DMS 273 treated with DMSO at 0.1 percent for 48 hours (cell line): ENCODE data around the gene PAM16.

ENCODE experiments used
- DNase-seq: peaks from one replicate; lab custom pipeline; 2025; lab: John Stamatoyannopoulos, UW

PAM16 gene

DNA sequence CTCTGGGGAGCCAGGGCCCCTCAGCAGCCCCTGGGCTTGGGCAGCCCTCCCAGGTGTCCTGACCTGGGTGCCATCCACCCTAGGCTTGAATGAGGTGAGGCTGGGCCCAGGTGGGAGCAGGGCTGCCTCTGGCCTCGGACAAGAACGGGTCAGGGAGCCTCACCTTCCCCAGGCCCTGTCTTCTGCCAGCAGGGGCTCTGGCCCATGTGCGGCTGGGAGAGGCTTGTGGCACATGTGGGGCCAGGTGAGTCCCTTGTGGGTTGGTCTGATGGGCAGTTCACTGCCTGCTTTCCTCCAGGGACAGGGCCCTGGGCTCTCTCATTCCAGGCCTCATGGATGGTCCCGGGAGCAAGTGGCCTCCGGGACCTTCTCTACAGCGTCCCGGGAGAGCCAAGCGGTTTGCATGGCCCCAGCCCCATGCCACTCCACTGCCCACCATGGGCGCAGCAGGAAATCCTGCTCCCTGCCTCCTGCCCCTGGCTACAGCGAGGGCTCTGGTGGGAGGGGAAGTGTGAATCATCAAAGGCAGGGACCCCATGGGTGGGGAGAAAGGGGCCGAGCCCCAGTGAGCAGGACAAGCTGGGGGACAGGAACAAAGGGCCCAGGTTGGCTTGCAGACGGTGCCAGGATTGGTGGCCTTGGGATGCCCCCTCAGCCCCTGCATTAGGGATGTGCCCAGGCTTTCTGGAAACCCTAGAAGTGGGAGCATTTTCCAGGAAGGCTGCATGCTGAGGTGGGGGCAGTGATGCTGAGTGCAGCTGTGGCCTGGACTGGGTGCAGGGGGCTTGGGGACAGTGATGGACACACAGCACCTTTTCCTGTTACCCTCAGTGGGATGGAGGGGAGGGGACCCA lies 32.7 kb upstream of the PAM16 start:
- no peak for DNase-seq

DNA sequence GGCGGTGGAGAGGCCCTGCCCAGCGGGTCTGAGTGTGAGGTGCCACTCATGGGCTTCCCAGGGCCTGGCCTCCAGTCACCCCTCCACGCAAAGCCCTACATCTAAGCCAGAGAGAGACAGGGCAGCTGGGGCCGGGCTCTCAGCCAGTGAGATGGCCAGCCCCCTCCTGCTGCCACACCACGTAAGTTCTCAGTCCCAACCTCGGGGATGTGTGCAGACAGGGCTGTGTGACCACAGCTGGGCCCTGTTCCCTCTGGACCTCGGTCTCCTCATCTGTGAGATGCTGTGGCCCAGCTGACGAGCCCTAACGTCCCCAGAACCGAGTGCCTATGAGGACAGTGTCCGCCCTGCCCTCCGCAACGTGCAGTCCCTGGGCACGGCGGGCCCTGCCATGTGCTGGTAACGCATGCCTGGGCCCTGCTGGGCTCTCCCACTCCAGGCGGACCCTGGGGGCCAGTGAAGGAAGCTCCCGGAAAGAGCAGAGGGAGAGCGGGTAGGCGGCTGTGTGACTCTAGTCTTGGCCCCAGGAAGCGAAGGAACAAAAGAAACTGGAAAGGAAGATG lies 31.8 kb upstream of the PAM16 start:
- no peak for DNase-seq

DNA sequence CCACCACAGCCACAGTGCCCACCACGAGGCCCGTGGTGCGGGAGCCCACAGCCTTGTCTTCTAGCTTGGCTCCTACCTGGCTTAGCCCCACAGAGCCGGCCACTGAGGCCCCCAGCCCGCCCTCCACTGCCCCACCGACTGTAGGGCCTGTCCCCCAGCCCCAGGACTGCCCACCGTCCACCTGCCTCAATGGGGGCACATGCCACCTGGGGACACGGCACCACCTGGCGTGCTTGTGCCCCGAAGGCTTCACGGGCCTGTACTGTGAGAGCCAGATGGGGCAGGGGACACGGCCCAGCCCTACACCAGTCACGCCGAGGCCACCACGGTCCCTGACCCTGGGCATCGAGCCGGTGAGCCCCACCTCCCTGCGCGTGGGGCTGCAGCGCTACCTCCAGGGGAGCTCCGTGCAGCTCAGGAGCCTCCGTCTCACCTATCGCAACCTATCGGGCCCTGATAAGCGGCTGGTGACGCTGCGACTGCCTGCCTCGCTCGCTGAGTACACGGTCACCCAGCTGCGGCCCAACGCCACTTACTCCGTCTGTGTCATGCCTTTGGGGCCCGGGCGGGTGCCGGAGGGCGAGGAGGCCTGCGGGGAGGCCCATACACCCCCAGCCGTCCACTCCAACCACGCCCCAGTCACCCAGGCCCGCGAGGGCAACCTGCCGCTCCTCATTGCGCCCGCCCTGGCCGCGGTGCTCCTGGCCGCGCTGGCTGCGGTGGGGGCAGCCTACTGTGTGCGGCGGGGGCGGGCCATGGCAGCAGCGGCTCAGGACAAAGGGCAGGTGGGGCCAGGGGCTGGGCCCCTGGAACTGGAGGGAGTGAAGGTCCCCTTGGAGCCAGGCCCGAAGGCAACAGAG lies 31.0 kb upstream of the PAM16 start:
- no peak for DNase-seq

DNA sequence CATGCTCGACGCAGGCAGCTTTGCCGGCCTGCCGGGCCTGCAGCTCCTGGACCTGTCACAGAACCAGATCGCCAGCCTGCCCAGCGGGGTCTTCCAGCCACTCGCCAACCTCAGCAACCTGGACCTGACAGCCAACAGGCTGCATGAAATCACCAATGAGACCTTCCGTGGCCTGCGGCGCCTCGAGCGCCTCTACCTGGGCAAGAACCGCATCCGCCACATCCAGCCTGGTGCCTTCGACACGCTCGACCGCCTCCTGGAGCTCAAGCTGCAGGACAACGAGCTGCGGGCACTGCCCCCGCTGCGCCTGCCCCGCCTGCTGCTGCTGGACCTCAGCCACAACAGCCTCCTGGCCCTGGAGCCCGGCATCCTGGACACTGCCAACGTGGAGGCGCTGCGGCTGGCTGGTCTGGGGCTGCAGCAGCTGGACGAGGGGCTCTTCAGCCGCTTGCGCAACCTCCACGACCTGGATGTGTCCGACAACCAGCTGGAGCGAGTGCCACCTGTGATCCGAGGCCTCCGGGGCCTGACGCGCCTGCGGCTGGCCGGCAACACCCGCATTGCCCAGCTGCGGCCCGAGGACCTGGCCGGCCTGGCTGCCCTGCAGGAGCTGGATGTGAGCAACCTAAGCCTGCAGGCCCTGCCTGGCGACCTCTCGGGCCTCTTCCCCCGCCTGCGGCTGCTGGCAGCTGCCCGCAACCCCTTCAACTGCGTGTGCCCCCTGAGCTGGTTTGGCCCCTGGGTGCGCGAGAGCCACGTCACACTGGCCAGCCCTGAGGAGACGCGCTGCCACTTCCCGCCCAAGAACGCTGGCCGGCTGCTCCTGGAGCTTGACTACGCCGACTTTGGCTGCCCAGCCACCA lies 30.2 kb upstream of the PAM16 start:
- DNase-seq: no peak

DNA sequence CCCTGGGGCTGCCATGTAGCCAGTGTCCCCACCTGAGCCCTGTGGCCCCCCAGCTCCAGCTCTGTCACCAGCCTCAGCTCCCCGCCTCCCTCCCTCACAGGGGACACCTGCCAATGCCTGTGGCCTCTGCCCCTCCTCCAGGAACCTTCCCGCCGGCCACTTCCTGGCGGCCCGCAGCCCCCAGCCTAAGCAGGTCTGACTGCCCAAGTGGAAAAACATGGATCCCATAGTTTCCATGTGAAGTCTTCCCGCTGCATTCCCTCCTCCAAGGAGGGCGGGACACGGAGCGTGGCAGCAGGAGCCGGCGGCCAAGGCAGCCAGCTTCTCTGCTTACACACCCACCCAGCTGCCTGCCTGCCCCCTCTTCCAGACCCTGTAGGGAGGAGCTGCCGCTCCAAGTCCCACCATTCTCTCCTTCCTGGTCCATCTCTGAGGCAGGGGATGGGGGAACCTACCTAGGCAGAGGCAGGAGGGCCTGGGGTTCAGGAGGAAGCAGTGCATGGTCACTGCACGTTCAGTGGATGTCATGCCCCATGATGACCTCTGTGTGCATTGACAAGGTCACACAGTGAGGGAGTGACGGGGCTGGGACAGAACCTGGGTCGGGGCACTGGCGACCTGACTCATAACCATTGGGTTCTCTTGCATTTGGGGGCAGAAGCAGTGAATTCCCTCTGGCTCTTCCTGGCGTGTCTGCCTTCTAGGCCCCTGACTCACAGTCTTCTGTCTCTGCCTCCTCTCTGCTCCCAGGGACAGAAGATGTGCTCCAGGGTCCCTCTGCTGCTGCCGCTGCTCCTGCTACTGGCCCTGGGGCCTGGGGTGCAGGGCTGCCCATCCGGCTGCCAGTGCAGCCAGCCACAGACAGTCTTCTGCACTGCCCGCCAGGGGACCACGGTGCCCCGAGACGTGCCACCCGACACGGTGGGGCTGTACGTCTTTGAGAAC lies 29.3 kb upstream of the PAM16 start:
- no peak for DNase-seq

DNA sequence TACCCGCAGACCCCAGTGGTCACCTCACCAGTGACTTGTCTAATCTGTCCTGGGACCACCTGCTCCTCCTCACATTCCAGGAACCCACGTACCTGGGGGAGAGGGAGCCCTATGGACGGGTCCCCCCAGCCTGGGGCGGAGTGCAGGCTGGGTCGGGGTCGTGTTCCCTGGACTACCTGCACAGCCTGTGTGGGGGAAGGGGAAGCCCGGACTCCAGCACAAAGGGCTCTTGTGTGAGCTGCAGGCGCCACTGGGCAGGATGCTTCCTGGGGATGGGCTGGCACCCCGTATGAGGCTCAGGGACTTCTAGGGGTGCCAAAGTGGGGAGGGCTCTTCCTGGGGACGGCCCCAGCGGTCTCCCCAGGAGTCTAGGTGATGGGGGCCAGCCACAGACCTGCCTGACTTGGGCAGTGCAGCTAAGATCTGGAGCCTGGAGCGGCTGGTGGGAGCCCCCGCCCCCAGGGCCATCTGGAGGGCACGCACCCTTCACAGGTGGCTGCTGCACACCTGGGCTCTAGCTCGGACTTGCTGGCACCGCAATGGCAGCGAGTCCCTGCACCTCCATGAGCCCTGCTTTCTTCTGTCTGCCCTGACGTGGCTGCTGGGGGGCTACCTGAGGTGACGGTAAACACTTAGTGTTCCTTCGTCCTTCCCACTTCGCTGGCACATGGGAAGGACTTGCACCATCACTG lies 28.0 kb upstream of the PAM16 start:
- DNase-seq: no peak

DNA sequence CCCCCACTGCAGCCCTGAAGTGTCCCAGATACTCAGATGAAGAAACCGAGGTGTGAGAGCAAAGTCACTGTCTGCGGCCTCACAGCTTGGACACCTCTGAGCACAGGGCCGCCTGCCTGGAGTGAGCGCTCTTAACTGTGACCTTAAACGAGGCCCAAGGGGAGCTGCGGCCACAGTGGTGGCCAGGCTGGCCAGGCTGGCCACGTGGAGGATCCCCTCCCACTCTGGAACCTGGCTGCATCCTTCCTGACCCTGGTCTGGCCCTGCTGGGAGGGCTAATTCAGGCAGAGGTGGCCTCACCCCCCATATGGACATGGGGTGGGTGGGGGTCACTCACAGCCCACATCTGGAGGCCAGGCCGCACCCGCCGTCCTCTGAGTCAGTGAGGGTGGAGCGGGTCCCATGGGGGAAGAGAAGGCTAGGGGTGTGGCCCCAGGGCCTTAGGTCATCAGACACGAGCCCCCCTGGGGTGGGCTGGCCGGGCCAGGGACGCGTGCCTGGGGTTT lies 27.1 kb upstream of the PAM16 start:
- DNase-seq: no peak

DNA sequence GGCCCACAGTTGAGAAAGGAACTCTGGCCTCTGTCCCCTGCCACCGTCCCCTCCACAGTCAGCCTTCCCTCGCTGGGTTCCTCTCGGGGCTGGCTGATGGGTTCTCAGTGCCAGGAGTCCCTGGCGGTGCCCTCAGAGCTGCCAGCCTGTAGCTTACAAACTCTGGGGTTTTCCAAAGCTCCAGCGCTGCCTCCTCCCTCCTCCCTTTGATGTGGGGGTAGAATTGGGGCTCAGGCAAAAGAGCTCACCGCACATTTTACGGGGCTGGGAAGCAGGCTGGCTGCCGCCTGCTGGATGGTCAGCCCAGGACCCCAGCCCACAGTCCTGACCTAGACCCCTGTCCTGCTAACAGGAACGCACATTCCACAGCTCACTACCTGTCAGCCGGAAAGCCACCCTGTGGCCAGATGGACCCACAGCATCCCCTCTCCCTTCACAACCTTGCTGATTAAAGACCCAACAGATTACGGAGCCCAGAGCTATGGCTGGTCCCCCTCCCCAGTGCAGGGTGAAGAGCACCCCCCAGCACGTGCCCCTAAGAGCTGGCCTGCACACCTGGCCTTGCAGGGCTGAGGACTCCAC lies 26.5 kb upstream of the PAM16 start:
- no peak for DNase-seq

DNA sequence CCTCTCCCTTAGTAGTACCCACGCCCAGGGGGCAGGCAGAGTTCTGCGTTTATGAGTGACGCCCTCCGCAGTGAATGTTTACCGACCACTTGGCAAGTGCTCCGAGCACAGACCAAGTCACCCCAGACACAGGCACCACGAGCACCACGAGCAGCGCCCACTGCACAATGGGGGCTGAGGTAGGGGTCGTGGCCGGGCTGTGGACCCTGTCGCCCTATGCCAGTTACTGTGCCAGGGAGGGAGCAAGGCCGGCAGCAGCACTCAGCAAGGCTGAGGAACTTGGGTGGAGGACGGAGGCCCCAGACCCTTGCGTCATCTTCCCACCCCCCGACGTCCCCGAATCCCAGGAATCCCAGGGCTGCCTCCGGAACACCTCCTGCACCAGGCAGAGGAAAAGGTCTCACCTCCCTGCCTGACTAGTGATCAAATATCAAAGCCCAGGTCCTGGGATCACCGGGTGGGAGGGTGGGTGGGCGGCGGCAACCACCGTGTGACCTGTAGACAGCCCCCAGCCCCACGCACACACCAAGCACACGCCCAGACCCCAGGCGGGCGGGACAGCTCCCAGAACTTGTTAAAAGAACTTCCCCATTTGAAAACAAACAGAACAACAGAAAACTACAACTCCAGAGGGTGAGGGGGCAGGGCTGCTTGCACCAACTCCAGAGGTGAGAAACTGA lies 25.9 kb upstream of the PAM16 start:
- no peak for DNase-seq

DNA sequence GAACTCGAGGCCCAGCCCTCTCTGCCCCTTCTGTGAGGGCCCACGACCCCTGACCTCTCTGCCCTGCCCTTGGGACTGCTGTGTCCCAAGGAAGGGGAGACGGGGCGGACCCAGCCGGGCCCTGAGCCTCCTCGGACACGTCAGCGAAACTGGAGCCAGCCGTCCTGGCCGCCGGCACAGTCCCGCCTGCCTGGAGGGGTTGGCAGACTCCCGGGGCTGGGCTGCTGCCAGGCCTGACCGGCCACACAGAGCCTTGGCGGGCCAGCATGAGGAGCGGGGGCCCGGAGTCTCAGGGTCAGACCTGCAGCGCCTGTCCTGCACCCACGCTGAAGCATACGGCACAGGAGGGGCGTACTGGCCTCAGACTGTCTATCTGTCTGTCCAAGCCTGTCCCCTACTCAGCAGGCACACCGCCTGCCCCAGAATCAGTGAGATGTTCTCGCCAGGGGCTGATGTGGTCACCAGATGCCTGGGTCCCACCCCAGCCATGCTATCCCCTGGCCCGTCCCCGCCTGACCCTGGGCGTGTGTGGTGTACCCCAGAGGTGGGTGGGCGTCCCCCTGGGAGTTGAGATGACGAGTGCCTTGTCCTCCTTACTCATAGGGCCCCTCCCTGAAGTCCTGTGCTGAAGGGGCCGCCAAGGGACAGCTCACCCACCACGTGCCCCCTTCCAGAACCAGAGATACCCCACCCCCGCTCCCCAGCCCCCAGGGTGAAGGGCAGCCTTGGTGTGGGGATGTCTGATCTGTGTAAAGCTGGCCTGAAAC lies 25.2 kb upstream of the PAM16 start:
- DNase-seq: no peak

DNA sequence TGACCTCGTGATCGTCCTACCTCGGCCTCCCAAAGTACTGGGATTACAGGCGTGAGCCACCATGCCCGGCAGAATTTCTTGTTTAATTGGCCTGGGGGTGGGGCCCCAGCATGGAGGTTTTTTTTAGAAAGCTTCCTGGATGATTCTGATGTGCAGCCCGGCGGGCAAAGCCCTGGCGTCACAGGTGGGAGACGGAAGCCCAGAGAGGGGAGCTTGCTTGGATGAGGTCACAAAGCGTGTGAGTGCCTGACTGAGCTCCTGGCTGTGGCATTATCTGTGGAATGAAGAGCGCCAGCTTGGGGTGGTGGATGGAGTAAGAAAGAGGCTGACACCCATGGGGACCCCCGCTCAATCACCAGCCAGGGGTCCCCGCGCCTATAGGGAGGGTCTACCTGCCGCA lies 24.6 kb upstream of the PAM16 start:
- DNase-seq: no peak

DNA sequence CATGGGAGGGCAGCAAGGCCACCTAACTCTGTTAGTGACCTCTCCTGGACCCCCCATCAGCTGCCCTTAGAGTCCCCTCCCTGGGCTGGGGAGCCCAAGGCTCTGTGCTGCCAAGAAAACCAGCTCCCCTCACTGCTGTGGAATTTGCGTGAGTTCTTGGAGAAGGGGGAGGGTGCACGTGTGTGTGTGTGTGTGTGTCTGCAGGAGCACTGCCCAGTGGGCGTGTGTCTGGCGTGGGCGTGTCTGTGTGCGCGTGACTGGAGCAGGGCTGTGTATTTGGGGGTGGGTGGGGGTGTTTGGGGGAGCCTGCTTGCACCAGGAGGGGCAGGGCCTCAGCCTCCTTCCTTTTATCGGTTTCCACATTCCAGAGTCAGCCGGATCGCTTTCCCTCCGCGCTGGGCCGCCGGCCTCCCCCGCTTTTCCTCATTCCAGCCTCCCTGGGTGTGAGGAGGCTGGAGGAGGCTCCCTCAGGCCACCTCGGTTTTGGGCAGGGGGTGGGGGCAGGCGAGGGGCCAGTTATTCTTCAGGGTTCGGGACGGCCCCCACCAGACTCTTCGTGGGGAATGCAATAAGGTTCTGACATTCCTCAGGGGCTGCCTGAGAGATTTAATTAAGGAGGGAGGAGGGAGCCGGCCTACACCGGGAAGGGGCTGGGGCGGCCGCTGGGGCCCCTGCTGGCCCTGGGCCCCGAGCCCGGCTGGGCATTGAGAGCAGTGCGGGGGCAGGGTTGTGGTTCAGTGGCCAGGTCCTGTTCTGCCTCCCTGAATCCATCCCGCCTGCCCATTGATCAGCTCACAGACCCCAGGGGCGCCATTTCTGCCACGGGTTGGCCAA lies 23.0 kb upstream of the PAM16 start:
- DNase-seq: no peak

DNA sequence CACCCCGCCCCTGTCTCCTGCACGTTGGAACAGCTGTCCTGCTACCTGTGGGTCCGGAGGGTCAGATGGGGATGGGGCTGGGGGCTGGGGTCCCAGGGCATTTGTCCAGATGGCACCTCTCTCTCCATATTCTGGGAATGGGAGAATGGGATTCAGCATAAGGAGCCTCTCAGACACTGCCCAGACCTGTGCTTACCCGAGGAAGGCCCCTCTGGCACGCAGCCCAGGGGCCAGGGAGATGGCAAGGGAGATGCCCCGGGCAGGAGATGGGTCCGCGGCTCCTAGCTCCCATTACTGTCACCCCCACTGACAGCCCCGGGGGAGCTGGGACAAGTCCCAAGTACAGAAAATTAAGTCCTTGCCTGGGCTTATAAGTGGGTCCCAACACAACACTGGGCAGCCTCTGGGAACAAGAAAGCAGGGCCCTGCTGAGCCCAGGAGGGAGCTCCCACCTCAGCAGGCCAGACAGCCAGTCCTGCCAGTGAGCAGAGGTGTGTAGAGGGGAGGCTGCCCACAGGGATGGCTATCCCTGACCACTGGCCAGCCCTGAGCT lies 22.3 kb upstream of the PAM16 start:
- no peak for DNase-seq

DNA sequence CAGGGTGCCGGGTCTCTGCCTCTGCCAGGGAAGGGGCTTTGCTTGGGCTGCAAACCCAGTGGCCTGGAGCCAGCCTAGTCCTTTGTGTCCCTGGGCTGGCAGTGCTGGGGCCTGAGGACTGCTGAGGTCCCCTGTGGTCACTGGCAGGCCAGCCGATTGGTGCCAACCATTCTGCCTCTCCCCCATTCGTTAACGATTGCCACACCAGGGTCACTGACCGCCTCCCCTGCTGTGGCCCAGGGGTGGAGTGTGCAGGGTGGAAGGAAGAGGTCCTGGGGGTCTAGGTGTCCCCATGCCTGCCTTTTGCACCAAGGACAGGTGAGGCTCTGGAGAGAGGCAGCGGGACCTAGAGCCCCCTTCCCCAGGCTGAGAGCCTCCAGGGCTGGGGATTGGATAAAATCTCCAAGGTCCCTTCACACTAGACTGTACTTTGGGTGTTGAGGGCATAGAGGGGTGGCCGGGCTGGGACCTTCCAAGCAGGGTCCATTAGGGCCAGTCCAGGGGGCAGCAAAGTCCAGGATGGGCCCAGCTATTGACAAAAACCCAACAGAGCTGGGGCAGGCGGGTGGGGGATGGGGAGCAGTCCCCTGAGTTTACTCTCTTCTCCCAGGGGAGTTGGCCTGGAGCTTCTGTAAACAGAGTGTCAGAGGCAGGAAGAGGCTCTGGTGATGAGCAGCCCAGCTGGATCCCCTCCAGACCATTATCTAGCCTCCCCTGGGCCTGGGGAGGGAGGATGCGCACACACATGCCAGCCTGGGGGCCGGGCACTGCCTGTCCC lies 21.6 kb upstream of the PAM16 start:
- DNase-seq: no peak

DNA sequence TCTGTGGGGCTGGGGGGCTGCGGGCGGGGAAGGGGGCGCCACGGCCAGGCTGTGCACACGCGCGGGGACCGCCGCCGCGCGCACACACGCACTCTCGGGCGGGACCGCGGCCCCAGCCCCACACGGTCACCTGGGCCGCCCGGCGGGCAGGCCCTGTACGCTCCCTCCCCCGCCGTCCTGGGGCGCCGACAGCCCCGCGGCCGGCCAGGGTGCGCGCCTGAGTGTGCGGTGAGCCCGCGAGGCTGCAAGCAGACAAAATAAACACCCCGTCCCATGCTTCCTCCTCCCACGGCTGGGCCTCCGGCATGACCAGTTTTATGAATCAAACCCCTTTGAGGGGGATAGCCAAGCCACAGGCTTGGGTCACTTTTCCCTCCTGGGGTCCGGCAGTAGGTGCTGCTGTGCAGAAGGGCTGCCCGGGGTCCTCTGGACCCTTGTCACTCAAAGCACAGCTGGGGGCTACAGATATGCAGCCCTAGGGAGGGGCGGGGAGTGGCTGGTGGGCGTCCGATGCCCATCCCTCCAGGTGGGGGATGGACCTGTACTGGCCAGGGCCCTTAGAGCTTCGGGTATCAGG lies 21.0 kb upstream of the PAM16 start:
- DNase-seq: no peak
